ENCODE results near the gene XPR1. TPM values are rescaled to one million over a fixed set of nuclear protein-coding genes. Genes with fewer than 3 reads are reported as not detected.

The XPR1 gene
- total and polyA plus RNA-seq, 2 donors (not counting 1 experiment from before 2014, with no cell fraction given) = 2.8 to 22.3 TPM

- Histone ChIP-seq H3K9ac (ENCODE audit: low read length) (no peak overlapping the region), H3K4me3 (ENCODE audit: control extremely low read depth in 1 of 5, extremely low read depth in 1 of 5, insufficient read depth in 1 of 5, low read depth in 2 of 5, low read length in 4 of 5) (no peak overlapping the region), H3K4me1 (ENCODE audit: control insufficient read depth in 2 of 2, insufficient read depth in 2 of 2, low read length in 2 of 2) (no peaks in the 10 kb centered on the region), H3K27me3 (replicated peaks in 1 of 4; ENCODE audit: control extremely low read depth in 1 of 4, control insufficient read depth in 3 of 4, insufficient read depth in 4 of 4, low read length in 3 of 4) (no peaks in the 10 kb centered on the region), H3K4me2 (replicated peaks; ENCODE audit: low read depth, low read length, poor library complexity, severe bottlenecking) (no peak overlapping the region), H2AFZ (ENCODE audit: insufficient read depth, low read depth, low read length, poor library complexity, severe bottlenecking) (no peak overlapping the region), H3K9me3 (ENCODE audit: control extremely low read depth in 1 of 3, control insufficient read depth in 2 of 3, insufficient read depth in 1 of 3, low read length in 2 of 3) (no peaks in the 10 kb centered on the region), H4K20me1 (ENCODE audit: control insufficient read depth, insufficient read depth, low read length, poor library complexity, severe bottlenecking) (no peaks in the 10 kb centered on the region), H3K36me3 (replicated peaks in 1 of 2; ENCODE audit: control extremely low read depth in 1 of 2, control insufficient read depth in 1 of 2, extremely low read depth in 1 of 2, insufficient read depth in 2 of 2, low read length in 1 of 2) (no peaks in the 10 kb centered on the region), H3K27ac (ENCODE audit: low read length in 2 of 2) (no peak overlapping the region), H3K79me2 (ENCODE audit: control insufficient read depth, insufficient read depth, low read length) (no peaks in the 10 kb centered on the region)
- no peaks in the 10 kb centered on the region for H3K4me1 Mint-ChIP-seq
- no peaks in the 10 kb centered on the region for H3K27me3 Mint-ChIP-seq
- no peak overlapping the region for H3K4me3 Mint-ChIP-seq
- ChIA-PET POLR2A (no interaction called here), CTCF (no interaction called here)
- TF ChIP-seq, protein P1, sequence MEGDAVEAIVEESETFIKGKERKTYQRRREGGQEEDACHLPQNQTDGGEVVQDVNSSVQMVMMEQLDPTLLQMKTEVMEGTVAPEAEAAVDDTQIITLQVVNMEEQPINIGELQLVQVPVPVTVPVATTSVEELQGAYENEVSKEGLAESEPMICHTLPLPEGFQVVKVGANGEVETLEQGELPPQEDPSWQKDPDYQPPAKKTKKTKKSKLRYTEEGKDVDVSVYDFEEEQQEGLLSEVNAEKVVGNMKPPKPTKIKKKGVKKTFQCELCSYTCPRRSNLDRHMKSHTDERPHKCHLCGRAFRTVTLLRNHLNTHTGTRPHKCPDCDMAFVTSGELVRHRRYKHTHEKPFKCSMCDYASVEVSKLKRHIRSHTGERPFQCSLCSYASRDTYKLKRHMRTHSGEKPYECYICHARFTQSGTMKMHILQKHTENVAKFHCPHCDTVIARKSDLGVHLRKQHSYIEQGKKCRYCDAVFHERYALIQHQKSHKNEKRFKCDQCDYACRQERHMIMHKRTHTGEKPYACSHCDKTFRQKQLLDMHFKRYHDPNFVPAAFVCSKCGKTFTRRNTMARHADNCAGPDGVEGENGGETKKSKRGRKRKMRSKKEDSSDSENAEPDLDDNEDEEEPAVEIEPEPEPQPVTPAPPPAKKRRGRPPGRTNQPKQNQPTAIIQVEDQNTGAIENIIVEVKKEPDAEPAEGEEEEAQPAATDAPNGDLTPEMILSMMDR (IDR thresholded peaks at IDR 0.05) = no peak
- TF ChIP-seq EZH2 (IDR thresholded peaks at IDR 0.05; ENCODE audit: borderline replicate concordance, insufficient read depth, low read depth, low read length, poor library complexity, severe bottlenecking) = no peak
- DNase-seq (no peak), ATAC-seq (ENCODE audit: low read depth) (no peak)
- intact Hi-C loops (cut with micrococcal nuclease) = no loop called here
- H3K27ac Mint-ChIP-seq = no peak overlapping the region
- H3K9me3 Mint-ChIP-seq (ENCODE audit: insufficient read depth) = no peaks in the 10 kb centered on the region
- 64% methylated on average over 1 of the region's 2 CpGs for WGBS (ENCODE audit: insufficient coverage)
Measured at GRCh38 chr1:180603850-180604226, 28.0 kb upstream of the XPR1 start.

GRCh38 chr1:180606155-180606554, 25.7 kb upstream of the XPR1 start:
- Mint-ChIP-seq H3K27me3 (no peaks in the 10 kb centered on the region), H3K27ac (no peak overlapping the region), H3K4me3 (no peak overlapping the region), H3K9me3 (ENCODE audit: insufficient read depth) (no peaks in the 10 kb centered on the region), H3K4me1 (peaks cover 3% of the 10 kb centered on the region)
- H3K79me2 ChIP-seq (ENCODE audit: control insufficient read depth, insufficient read depth, low read length) = no peaks in the 10 kb centered on the region
- DNase-seq = no peak
- H3K9ac ChIP-seq (ENCODE audit: low read length) = no peak overlapping the region
- H3K27ac ChIP-seq (ENCODE audit: low read length in 2 of 2) = no peak overlapping the region
- no peak overlapping the region for H3K4me2 ChIP-seq (replicated peaks; ENCODE audit: low read depth, low read length, poor library complexity, severe bottlenecking)
- TF ChIP-seq, protein P1 (IDR thresholded peaks at IDR 0.05) = no peak
- TF ChIP-seq EZH2 (IDR thresholded peaks at IDR 0.05; ENCODE audit: borderline replicate concordance, insufficient read depth, low read depth, low read length, poor library complexity, severe bottlenecking) = no peak
- no peaks in the 10 kb centered on the region for H3K36me3 ChIP-seq (replicated peaks in 1 of 2; ENCODE audit: control extremely low read depth in 1 of 2, control insufficient read depth in 1 of 2, extremely low read depth in 1 of 2, insufficient read depth in 2 of 2, low read length in 1 of 2)
- WGBS (ENCODE audit: insufficient coverage) = 69% methylated on average over 1 of the region's 2 CpGs
- ATAC-seq (ENCODE audit: low read depth) = no peak
- ChIA-PET POLR2A (no interaction called here), CTCF (no interaction called here)
- no peaks in the 10 kb centered on the region for H3K27me3 ChIP-seq (replicated peaks in 1 of 4; ENCODE audit: control extremely low read depth in 1 of 4, control insufficient read depth in 3 of 4, insufficient read depth in 4 of 4, low read length in 3 of 4)
- H4K20me1 ChIP-seq (ENCODE audit: control insufficient read depth, insufficient read depth, low read length, poor library complexity, severe bottlenecking) = no peaks in the 10 kb centered on the region
- no peak overlapping the region for H2AFZ ChIP-seq (ENCODE audit: insufficient read depth, low read depth, low read length, poor library complexity, severe bottlenecking)
- peaks cover 0 to 2% of the 10 kb centered on the region in 2 donors for H3K4me1 ChIP-seq (ENCODE audit: control insufficient read depth in 2 of 2, insufficient read depth in 2 of 2, low read length in 2 of 2)
- intact Hi-C loops (cut with micrococcal nuclease) = no loop called here
- no peak overlapping the region for H3K4me3 ChIP-seq (ENCODE audit: control extremely low read depth in 1 of 5, extremely low read depth in 1 of 5, insufficient read depth in 1 of 5, low read depth in 2 of 5, low read length in 4 of 5)
- H3K9me3 ChIP-seq (ENCODE audit: control extremely low read depth in 1 of 3, control insufficient read depth in 2 of 3, insufficient read depth in 1 of 3, low read length in 2 of 3) = no peaks in the 10 kb centered on the region

All from B cell (primary cell).